Adipocyte (in vitro differentiated cells): ENCODE data around the gene GNAL.
A peak's percentile ranks its signal among the peaks of the same experiment; 100 is the strongest.

Source experiments
- DNase-seq: peaks from one replicate; pipeline ENCODE4 v3.0.0-alpha.2; 2015; ENCODE audit warnings: low read depth
- H3K27me3 ChIP-seq: replicated peaks from 2 replicates; pipeline ENCODE4 v1.7.0; 2013; ENCODE audit warnings: mild to moderate bottlenecking, low read length, moderate library complexity; ENCODE audit not compliant: control insufficient read depth, insufficient read depth
- H3K36me3 ChIP-seq: 2 replicates; pipeline ENCODE4 v1.7.0; 2013; ENCODE audit warnings: low read length, mild to moderate bottlenecking, moderate library complexity; ENCODE audit not compliant: control insufficient read depth, insufficient read depth, severe bottlenecking
- H3K4me1 ChIP-seq: 2 replicates; pipeline ENCODE4 v1.7.0; 2013; ENCODE audit warnings: mild to moderate bottlenecking, low read length, moderate library complexity; ENCODE audit not compliant: control insufficient read depth, insufficient read depth
- H3K4me3 ChIP-seq: 2 replicates; pipeline ENCODE4 v1.7.0; 2013; ENCODE audit warnings: mild to moderate bottlenecking, low read length, moderate library complexity
- H3K9ac ChIP-seq: 2 replicates; pipeline ENCODE4 v1.7.0; 2013; ENCODE audit warnings: mild to moderate bottlenecking, low read length, moderate library complexity
- H3K9me3 ChIP-seq: 2 replicates; pipeline ENCODE4 v1.7.0; 2013; ENCODE audit warnings: mild to moderate bottlenecking, low read length, moderate library complexity; ENCODE audit not compliant: control insufficient read depth

GNAL gene

DNA sequence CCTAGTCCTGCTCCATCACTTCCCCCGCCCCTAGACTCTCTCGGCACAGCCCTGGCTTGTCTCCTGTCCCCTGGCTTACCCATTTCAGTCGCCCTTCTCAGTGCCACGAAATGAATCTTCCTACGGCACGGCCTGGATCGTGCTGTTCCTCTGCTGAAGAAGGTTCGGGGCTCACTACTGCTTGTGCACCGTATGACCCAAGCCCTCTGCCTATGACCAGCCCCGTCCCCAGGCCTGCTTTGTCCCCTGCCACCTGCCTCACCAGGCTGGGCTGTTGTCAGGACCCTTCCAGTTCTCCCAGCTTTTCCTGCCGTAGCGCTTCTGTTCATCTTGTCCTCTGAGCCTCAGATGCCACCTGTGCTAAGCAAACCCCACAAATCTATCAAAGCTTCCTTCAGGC is 176.0 kb downstream of the GNAL start:
- H3K4me3 ChIP-seq: no peak overlapping the region
- no peaks in the 10 kb centered on the region for H3K9me3 ChIP-seq
- peaks cover 8% of the 10 kb centered on the region for H3K4me1 ChIP-seq
- H3K9ac ChIP-seq: no peak overlapping the region
- no peaks in the 10 kb centered on the region for H3K36me3 ChIP-seq
- peaks cover 2% of the 10 kb centered on the region for H3K27me3 ChIP-seq
- no peak for DNase-seq

DNA sequence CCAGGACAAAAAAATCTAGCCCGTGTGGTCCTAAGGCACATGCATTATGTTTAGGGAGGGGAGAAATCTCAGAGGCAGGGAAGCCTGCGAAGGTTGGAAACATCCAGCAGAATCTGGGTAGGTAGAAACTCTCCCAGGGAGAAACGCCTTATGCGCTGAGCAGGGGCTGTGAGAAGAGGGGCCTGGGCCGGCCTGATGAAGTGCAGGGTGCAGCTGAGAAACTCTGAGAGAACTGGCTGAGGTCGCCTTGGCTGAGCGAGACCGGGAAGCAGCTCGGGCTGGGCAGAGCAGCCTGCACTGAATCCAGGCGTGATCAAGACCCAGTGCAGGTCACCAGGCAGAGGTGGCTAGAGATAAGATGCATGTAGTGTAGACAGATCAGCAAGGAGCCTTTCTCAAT is 177.3 kb downstream of the GNAL start:
- H3K9ac ChIP-seq: no peak overlapping the region
- H3K4me1 ChIP-seq: peaks cover 8% of the 10 kb centered on the region
- no peak overlapping the region for H3K4me3 ChIP-seq
- H3K27me3 ChIP-seq: peaks cover 2% of the 10 kb centered on the region
- no peak for DNase-seq
- H3K36me3 ChIP-seq: no peaks in the 10 kb centered on the region
- H3K9me3 ChIP-seq: no peaks in the 10 kb centered on the region

DNA sequence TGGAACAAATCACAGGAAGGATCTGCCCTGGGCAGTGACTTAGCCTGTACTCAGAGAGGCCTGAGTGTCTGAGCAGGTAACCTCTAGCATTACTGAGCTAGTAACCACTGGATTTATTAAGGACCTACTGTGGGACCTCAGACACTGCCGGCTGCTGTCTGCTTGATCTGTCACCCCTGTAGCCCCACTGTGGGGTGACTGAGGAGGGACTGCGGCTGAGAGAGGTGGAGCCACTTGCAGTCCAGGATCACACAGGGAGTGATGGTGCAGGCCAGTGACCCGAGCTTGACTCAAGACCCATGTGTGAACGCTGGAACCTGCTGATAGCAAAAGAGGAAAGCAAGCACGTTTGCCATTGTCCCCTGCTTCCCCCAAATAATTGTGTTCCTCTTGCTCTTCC is 177.7 kb downstream of the GNAL start:
- Histone ChIP-seq H3K27me3 (peaks cover 2% of the 10 kb centered on the region), H3K36me3 (no peaks in the 10 kb centered on the region), H3K9me3 (no peaks in the 10 kb centered on the region), H3K4me3 (no peak overlapping the region), H3K4me1 (peaks cover 8% of the 10 kb centered on the region), H3K9ac (no peak overlapping the region)
- no peak for DNase-seq

DNA sequence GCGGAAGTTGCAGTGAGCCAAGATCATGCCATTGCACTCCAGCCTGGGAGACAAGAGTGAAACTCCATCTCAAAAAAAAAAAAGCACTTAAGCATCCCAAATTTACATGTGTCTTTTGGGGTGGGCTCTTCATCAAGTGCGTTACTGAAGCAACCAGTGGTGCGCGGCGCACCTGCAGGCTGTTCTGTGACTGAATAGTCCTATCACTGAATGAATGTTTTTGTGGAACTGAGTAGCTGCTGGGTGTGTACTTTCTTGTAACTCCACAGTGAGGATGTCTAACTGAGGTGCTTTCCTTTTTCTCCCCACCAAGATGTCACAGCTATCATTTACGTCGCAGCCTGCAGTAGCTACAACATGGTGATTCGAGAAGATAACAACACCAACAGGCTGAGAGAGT is 179.2 kb downstream of the GNAL start:
- Histone ChIP-seq H3K36me3 (no peaks in the 10 kb centered on the region), H3K9me3 (no peaks in the 10 kb centered on the region), H3K4me1 (no peaks in the 10 kb centered on the region), H3K4me3 (no peak overlapping the region), H3K9ac (no peak overlapping the region), H3K27me3 (peaks cover 2% of the 10 kb centered on the region)
- DNase-seq: no peak

DNA sequence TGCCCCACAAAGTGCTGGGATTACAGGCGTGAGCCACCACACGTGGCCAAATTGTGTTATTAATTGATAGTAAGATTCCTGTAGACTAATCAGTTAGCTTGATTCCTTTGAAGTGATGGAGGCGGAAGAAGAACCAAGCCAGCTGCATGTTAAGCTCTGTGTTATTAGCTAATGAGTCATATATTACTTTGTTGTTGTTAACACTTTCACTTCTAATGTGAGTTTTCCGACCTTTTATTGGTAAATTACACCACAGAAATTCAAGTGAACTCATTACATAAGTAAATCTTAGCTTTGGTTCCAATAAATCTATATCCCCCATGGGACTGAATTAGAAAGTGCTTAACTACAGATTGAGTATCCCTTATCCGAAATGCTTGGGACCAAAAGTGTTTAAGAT is 182.4 kb downstream of the GNAL start:
- Histone ChIP-seq H3K4me1 (no peaks in the 10 kb centered on the region), H3K27me3 (no peaks in the 10 kb centered on the region), H3K9me3 (peaks cover 4% of the 10 kb centered on the region), H3K4me3 (no peak overlapping the region), H3K9ac (no peak overlapping the region), H3K36me3 (no peaks in the 10 kb centered on the region)
- DNase-seq: no peak

DNA sequence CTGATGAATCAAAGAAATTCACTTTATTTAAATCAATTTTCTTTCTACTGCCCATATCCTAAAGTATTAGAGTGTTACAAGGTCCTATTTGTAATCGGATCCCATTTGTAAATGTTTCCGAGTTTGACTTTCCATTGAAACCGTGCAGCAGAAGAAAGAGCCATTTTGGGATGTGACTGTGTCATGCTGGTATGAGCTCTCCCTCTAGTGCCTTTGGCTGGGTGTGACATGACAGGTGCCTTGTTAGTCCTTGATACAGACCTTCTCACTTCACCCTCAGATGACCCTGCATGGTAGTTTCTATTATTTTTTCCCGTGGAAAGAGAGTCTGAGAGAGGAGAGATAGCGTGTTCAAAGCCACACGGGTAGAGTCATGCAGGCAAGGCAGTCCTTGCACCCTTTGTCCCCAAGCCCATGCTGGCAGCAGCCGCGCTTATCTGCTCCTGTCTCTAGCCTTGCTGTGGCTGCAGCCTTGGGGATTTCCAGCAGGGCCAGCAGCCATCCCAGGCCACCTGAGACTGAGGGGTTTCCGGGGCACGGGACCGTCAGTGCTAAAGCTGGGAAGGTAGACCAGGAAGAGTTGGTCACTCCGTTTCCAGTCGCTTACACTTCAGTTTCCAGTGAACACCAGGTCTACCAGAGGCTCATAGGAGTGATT is 183.5 kb downstream of the GNAL start:
- H3K36me3 ChIP-seq: no peaks in the 10 kb centered on the region
- H3K4me3 ChIP-seq: no peak overlapping the region
- no peaks in the 10 kb centered on the region for H3K4me1 ChIP-seq
- peak; percentile 43 for DNase-seq
- H3K9me3 ChIP-seq: peaks cover 4% of the 10 kb centered on the region
- no peak overlapping the region for H3K9ac ChIP-seq
- no peaks in the 10 kb centered on the region for H3K27me3 ChIP-seq

DNA sequence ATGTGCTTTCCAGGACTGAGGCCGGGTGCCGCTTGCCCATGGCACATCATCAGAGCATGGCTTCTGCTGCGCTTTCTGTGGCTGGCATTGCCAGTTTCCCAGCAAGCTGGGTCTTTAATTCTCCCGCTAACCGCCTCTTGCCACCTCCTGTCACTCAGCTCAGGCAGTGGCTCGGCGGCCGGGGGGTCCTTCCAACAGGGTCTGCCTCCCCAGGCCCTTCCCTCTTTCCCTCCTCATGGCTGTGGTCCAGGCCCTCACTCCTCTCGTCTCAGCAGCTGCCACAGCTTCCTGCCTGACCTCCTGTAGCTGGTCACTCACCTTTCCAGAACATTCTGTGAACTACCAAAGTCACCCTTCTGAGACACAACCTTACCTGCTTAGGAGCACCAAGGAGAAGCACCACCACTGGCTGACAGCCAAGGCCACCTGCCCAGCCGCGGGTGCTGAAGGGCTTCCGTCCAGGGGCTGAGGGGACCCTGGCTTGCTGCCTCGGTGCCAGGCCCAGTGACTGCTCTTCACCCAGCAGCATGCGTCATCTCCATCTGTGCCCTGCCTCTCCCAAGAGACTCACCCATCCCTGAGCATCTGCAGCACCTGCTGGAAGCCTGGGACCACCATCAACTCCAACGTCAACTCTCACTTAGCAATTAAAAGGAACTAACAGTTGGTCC is 184.7 kb downstream of the GNAL start:
- Histone ChIP-seq H3K9ac (no peak overlapping the region), H3K4me1 (no peaks in the 10 kb centered on the region), H3K27me3 (no peaks in the 10 kb centered on the region), H3K4me3 (no peak overlapping the region), H3K36me3 (no peaks in the 10 kb centered on the region), H3K9me3 (peaks cover 4% of the 10 kb centered on the region)
- DNase-seq: no peak

DNA sequence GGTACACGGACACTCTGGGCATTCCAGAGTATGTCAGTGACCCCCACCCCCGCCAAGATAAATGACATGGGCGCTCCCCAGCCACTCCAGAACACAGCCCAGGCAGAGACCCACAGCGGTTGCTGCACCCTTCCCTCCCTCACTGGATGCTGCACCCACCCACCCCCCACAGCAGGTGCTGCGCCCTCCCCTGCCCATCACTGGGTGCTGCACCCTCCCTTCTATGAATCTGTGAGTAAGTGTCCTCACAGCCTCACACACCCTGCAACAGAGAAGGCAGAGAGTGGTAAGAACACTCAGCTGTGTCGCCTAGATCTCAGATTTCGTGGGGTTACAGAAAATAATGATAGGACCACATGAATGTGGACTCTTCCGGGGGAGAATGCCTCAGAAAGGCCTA is 185.6 kb downstream of the GNAL start:
- H3K9me3 ChIP-seq: peaks cover 4% of the 10 kb centered on the region
- H3K27me3 ChIP-seq: no peaks in the 10 kb centered on the region
- no peak overlapping the region for H3K4me3 ChIP-seq
- no peaks in the 10 kb centered on the region for H3K36me3 ChIP-seq
- H3K9ac ChIP-seq: no peak overlapping the region
- no peak for DNase-seq
- no peaks in the 10 kb centered on the region for H3K4me1 ChIP-seq

DNA sequence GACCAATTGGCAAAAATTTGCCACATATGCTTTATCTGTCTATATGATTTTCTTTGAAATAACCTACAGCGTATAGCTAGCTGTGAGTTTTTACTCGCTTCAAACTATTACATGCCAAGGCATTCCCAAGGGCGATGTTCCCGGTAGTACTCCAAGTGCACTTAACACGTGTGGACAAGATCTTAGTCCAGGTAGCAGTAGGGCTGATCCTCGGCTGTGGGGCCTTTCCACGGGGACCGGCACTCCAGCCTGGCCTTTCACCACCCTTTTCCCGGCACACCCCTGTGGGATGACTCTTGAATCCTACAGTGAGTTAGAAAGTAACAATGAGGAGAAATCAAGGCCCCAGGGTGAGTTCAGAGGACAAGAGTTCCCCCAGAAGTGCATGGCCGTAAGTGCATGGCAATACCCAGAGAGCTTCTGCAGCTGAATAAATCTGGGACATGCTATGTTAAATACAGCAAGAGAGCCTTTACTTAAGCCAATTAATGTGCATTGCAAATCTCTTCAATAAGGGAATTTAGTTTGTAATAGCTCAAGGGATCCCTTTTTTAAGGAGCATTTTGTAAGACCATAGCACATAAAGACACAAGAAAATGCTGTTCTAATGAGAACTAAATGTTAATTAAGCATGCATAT is 188.6 kb downstream of the GNAL start:
- no peak overlapping the region for H3K4me3 ChIP-seq
- no peak for DNase-seq
- no peak overlapping the region for H3K9ac ChIP-seq
- peaks cover 6% of the 10 kb centered on the region for H3K36me3 ChIP-seq
- H3K4me1 ChIP-seq: no peaks in the 10 kb centered on the region
- no peaks in the 10 kb centered on the region for H3K27me3 ChIP-seq
- peaks cover 4% of the 10 kb centered on the region for H3K9me3 ChIP-seq

DNA sequence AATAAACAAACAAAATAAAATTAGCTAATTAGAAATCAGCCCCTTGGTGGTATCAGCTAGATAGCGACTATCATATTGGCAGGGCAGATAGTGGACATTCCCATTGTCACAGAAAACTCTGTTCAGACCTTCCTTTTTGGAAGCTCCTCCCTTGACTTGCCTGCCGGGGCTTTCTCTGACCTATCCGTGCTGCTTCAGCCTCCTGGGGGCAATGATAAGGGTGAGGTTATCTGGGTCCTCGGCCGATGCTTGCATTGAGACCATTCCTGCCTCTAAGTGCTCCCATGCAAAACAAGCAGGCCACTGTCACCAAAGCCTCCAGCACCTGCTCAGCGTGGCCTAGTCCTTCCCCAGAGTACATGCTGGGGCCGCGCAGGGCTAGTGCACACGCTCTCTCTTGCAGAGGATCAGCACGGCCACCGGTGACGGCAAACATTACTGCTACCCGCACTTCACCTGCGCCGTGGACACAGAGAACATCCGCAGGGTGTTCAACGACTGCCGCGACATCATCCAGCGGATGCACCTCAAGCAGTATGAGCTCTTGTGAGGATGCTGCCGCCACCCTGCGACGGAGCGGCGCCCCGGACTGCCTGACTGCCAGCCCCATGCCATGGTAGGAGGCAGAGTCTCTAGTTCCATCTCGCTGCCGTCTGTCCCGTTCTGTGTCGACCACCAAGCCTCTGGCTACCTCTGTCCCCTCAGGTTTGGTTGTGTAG is 191.7 kb downstream of the GNAL start:
- Histone ChIP-seq H3K36me3 (peaks cover 26% of the 10 kb centered on the region), H3K9ac (no peak overlapping the region), H3K9me3 (no peaks in the 10 kb centered on the region), H3K4me3 (no peak overlapping the region), H3K27me3 (no peaks in the 10 kb centered on the region), H3K4me1 (no peaks in the 10 kb centered on the region)
- no peak for DNase-seq

DNA sequence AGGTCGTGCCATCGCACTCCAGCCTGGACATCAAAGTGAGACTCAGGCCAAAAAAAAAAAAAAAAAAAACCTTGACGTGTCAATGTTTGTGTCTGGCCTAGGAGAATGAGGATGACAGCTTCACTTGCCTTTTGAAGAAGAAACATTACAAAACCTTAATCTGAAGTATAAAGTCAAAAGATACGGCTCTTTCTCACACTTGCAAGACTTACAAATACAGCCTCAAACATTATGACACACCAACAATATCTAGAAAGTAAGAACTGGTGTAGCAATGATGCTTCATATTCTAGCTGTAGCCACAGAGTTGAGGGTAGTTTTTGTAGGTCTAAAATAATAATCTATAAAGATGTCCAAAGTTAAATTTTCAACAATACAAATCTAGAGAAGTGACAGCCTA is 193.6 kb downstream of the GNAL start:
- H3K9ac ChIP-seq: no peak overlapping the region
- no peaks in the 10 kb centered on the region for H3K27me3 ChIP-seq
- H3K4me3 ChIP-seq: no peak overlapping the region
- no peaks in the 10 kb centered on the region for H3K9me3 ChIP-seq
- no peak for DNase-seq
- peaks cover 41% of the 10 kb centered on the region for H3K36me3 ChIP-seq
- no peaks in the 10 kb centered on the region for H3K4me1 ChIP-seq
